GM12878 (cell line): ENCODE results near the gene CLCN7. TPM values are rescaled to one million over a fixed set of nuclear protein-coding genes. Genes with fewer than 3 reads are reported as not detected.

Experiments
- ASH2L ChIP-seq: fragments of 300-600, 200-600 bp; sonication (generic); IDR thresholded peaks from 2 replicates; pipeline ENCODE4 v1.6.1; 2017; ENCODE audit warnings: low read depth, mild to moderate bottlenecking, borderline replicate concordance
- BRCA1 ChIP-seq: IDR thresholded peaks from 2 replicates; pipeline ENCODE4 v1.6.1; 2011; ENCODE audit warnings: low read depth, low read length, improper control_type of control experiment
- FOS ChIP-seq: IDR thresholded peaks from 3 replicates; pipeline ENCODE4 v1.6.1; 2011; ENCODE audit warnings: borderline replicate concordance; ENCODE audit not compliant: insufficient read length; ENCODE audit errors: extremely low read depth
- FOXK2 ChIP-seq: fragments of 450-650 bp; IDR thresholded peaks from 2 replicates; pipeline ENCODE4 v1.6.1; 2017; ENCODE audit warnings: mild to moderate bottlenecking, moderate library complexity
- GATAD2B ChIP-seq: fragments of 450-650 bp; conservative IDR thresholded peaks from 2 replicates; pipeline ENCODE4 v1.6.1; 2017; ENCODE audit warnings: low read depth, mild to moderate bottlenecking, moderate library complexity
- JUND ChIP-seq: IDR thresholded peaks from 2 replicates; pipeline ENCODE4 v1.6.1; 2012; ENCODE audit warnings: low read depth, mild to moderate bottlenecking, low read length, improper control_type of control experiment, moderate library complexity
- KAT2A ChIP-seq: conservative IDR thresholded peaks from 2 replicates; pipeline ENCODE4 v1.6.1; 2011; ENCODE audit warnings: low read depth, low read length; ENCODE audit not compliant: control insufficient read depth
- KDM1A ChIP-seq: fragments of 200-600 bp; sonication (generic); IDR thresholded peaks from 2 replicates; pipeline ENCODE4 v1.6.1; 2016; ENCODE audit warnings: borderline replicate concordance
- NBN ChIP-seq: fragments of 450-650 bp; IDR thresholded peaks from 2 replicates; pipeline ENCODE4 v1.6.1; 2016
- NFYA ChIP-seq: IDR thresholded peaks from 2 replicates; pipeline ENCODE4 v1.6.1; 2011; ENCODE audit warnings: low read depth, mild to moderate bottlenecking, low read length, improper control_type of control experiment, borderline replicate concordance
- NKRF ChIP-seq: fragments of 450-650 bp; conservative IDR thresholded peaks from 2 replicates; pipeline ENCODE4 v1.6.1; 2017; ENCODE audit warnings: mild to moderate bottlenecking, moderate library complexity
- NR2C2 ChIP-seq: IDR thresholded peaks from 2 replicates; pipeline ENCODE4 v1.6.1; 2011; ENCODE audit warnings: borderline replicate concordance, low read depth; ENCODE audit not compliant: control insufficient read depth, insufficient read length
- POLR2AphosphoS2 ChIP-seq: IDR thresholded peaks from 2 replicates; pipeline ENCODE4 v1.6.1; 2011; ENCODE audit warnings: low read depth, mild to moderate bottlenecking, low read length, improper control_type of control experiment, moderate library complexity
- POLR2AphosphoS5 ChIP-seq: IDR thresholded peaks from 2 replicates; pipeline ENCODE4 v1.6.1; 2011; ENCODE audit warnings: mild to moderate bottlenecking, low read length, inconsistent platforms
- RAD21 ChIP-seq: IDR thresholded peaks from 2 replicates; pipeline ENCODE4 v1.6.1; 2011; ENCODE audit warnings: mild to moderate bottlenecking, low read depth, low read length, moderate library complexity; ENCODE audit not compliant: insufficient read depth
- SRF ChIP-seq, 2 experiments: IDR thresholded peaks; 2 replicates each; pipeline ENCODE4 v1.6.1; 2011; ENCODE audit warnings: low read depth in 2 of 2, low read length in 2 of 2, mild to moderate bottlenecking in 1 of 2, moderate library complexity in 1 of 2
- STAT1 ChIP-seq: fragments of 450-650 bp; conservative IDR thresholded peaks from 2 replicates; pipeline ENCODE4 v1.6.1; 2014; ENCODE audit warnings: antibody characterized with exemption, mild to moderate bottlenecking
- ZNF217 ChIP-seq: fragments of 450-650 bp; IDR thresholded peaks from 2 replicates; pipeline ENCODE4 v1.6.1; 2017; ENCODE audit warnings: antibody characterized with exemption, mild to moderate bottlenecking
- ZNF274 ChIP-seq: IDR thresholded peaks from one replicate; pipeline ENCODE4 v1.8.0; 2011; ENCODE audit not compliant: insufficient read length, insufficient read depth
- polyA plus RNA-seq, 11 experiments: library from polyadenylated mRNA; depleted of rRNA in 4 of 11; unstranded in 6 of 11; stranded (reverse) in 5 of 11; fragments of >200 nt; fragmentation: Nextera tagmentation in 4 of 11; fragmentation: Illumina TruSeq in 1 of 11; extraction: Ambion mirVana in 4 of 11; extraction: Trizol in 1 of 11; gene quantifications; 1 replicate in 1 of 11; 2 replicates in 10 of 11; pipeline versions ENCODE4 v1.2.1 to v1.2.3, GENCODE V29; 2011 to 2016; ENCODE audit warnings: inconsistent platforms in 2 of 11, missing spikeins in 2 of 11, low read depth in 1 of 11
- total RNA-seq, 4 experiments: library from RNA; depleted of rRNA in 3 of 4; stranded (reverse); fragments of >200 nt in 3 of 4; fragmentation: Illumina TruSeq in 1 of 4; extraction: Trizol in 1 of 4; gene quantifications; 2 replicates each; pipeline versions ENCODE4 v1.2.1 to v1.2.3, GENCODE V29; 2013 to 2021
- TF ChIP-seq, protein P1 (sequence below): IDR thresholded peaks from 2 replicates; pipeline ENCODE4 v1.6.1; 2011; ENCODE audit warnings: mild to moderate bottlenecking, low read depth, low read length, moderate library complexity; ENCODE audit not compliant: insufficient replicate concordance
- TF ChIP-seq, protein P2 (sequence below): fragments of 450-650 bp; IDR thresholded peaks from 2 replicates; pipeline ENCODE4 v1.6.1; 2016; ENCODE audit warnings: mild to moderate bottlenecking
- TF ChIP-seq, protein P3 (sequence below): IDR thresholded peaks from 2 replicates; pipeline ENCODE4 v1.6.1; 2012; ENCODE audit warnings: low read depth, low read length, improper control_type of control experiment
- TF ChIP-seq, protein P4 (sequence below): fragments of 450-650 bp; IDR thresholded peaks from 2 replicates; pipeline ENCODE4 v1.6.1; 2016; ENCODE audit warnings: mild to moderate bottlenecking

Gene CLCN7
- total and polyA plus RNA-seq, 10 of the 15 experiments (the other 5 are each of a cell fraction or from before 2014, with no cell fraction given) = 0.04 to 62.5 (median 19.9) TPM

DNA sequence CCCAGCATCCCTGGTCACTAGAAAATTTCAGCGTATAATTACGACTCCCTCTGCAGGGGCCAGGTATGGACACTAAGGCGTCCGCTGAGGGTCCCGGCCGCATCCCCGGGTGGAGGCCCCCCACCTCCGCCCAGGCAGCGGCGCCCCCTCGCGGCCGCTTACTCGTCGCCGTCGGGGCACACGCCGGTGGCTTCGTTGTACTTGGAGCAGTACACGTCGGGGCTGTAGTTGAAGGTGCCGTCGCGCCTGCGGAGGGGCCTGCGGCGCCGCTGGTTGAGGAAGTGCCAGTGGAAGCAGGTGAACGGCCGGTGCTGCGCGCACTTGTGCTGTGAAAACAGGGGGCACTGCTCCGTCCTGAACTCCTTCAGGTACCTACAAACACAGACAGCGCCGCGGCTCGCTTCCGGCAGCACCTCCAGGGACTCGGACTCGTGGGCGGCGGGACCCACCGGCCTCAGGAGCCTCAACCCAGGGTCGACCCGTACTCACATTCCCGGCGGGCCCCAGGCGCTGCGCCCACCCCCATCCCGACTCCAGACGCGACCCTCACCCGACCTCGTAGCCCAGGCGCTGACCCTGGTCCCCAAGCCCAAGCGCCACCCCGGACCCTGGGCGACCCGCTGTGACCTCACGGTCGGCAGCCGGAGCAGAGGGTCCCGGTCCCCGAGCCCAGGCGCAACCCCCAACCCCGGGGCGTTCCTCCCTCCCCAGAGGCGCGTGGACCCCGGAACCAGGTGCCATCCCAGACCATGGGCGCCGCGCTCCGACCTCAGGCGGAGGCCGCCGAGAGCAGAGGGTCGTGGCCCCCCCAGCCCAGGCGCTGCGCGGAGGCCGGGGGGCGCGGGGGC lies 60.9 kb downstream of the CLCN7 start (continued):
- TF ChIP-seq RAD21 (peak; percentile 50), ZNF217 (peak; percentile 41; the same call in 1 of the 2 replicates), GATAD2B (peak; percentile 43), JUND (no peak), STAT1 (no peak), KDM1A (no peak), ASH2L (no peak), KAT2A (no peak), POLR2AphosphoS5 (0 out of 2 replicates have a peak, but pooled peaks have one; percentile 16), POLR2AphosphoS2 (no peak), NR2C2 (no peak), NKRF (no peak; the same call in 1 of the 2 replicates), FOXK2 (no peak), NBN (0 out of 2 replicates have a peak, but pooled peaks have one; percentile 50), BRCA1 (no peak), FOS (no peak), NFYA (no peak), ZNF274 (no peak), SRF (IDR thresholded peaks at IDR 0.05; ENCODE audit: low read depth in 2 of 2, low read length in 2 of 2) (no peak)
- TF ChIP-seq, protein P1, sequence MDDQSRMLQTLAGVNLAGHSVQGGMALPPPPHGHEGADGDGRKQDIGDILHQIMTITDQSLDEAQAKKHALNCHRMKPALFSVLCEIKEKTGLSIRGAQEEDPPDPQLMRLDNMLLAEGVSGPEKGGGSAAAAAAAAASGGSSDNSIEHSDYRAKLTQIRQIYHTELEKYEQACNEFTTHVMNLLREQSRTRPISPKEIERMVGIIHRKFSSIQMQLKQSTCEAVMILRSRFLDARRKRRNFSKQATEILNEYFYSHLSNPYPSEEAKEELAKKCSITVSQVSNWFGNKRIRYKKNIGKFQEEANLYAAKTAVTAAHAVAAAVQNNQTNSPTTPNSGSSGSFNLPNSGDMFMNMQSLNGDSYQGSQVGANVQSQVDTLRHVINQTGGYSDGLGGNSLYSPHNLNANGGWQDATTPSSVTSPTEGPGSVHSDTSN = no peak
- TF ChIP-seq, protein P2, sequence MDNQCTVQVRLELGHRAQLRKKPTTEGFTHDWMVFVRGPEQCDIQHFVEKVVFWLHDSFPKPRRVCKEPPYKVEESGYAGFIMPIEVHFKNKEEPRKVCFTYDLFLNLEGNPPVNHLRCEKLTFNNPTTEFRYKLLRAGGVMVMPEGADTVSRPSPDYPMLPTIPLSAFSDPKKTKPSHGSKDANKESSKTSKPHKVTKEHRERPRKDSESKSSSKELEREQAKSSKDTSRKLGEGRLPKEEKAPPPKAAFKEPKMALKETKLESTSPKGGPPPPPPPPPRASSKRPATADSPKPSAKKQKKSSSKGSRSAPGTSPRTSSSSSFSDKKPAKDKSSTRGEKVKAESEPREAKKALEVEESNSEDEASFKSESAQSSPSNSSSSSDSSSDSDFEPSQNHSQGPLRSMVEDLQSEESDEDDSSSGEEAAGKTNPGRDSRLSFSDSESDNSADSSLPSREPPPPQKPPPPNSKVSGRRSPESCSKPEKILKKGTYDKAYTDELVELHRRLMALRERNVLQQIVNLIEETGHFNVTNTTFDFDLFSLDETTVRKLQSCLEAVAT = no peak
- TF ChIP-seq, protein P3, sequence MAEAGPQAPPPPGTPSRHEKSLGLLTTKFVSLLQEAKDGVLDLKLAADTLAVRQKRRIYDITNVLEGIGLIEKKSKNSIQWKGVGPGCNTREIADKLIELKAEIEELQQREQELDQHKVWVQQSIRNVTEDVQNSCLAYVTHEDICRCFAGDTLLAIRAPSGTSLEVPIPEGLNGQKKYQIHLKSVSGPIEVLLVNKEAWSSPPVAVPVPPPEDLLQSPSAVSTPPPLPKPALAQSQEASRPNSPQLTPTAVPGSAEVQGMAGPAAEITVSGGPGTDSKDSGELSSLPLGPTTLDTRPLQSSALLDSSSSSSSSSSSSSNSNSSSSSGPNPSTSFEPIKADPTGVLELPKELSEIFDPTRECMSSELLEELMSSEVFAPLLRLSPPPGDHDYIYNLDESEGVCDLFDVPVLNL = no peak
- TF ChIP-seq, protein P4, sequence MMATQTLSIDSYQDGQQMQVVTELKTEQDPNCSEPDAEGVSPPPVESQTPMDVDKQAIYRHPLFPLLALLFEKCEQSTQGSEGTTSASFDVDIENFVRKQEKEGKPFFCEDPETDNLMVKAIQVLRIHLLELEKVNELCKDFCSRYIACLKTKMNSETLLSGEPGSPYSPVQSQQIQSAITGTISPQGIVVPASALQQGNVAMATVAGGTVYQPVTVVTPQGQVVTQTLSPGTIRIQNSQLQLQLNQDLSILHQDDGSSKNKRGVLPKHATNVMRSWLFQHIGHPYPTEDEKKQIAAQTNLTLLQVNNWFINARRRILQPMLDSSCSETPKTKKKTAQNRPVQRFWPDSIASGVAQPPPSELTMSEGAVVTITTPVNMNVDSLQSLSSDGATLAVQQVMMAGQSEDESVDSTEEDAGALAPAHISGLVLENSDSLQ = no peak
